ENCODE data around the gene DBNL.

The DBNL gene

GRCh38 chr7:44079331-44080021 is 35.0 kb downstream of the DBNL start:
- no peak for DNase-seq

- DNase-seq, result no peak
Observed at GRCh38 chr7:44080118-44080517, 35.6 kb downstream of the DBNL start.

GRCh38 chr7:44080686-44081265 is 36.3 kb downstream of the DBNL start:
- no peak for DNase-seq

GRCh38 chr7:44081266-44081748 is 36.8 kb downstream of the DBNL start:
- DNase-seq, result peak; percentile 46

- peak; percentile 99 for DNase-seq
Observed at GRCh38 chr7:44082541-44083207, 38.2 kb downstream of the DBNL start.

- DNase-seq, result no peak
Observed at GRCh38 chr7:44083796-44084195, 39.3 kb downstream of the DBNL start.

- DNase-seq, result no peak
Observed at GRCh38 chr7:44084701-44085100, 40.2 kb downstream of the DBNL start.

- DNase-seq, result no peak
Observed at GRCh38 chr7:44085546-44085945, 41.0 kb downstream of the DBNL start.

GRCh38 chr7:44086627-44087026 is 42.1 kb downstream of the DBNL start:
- no peak for DNase-seq

GRCh38 chr7:44087911-44088838 is 43.7 kb downstream of the DBNL start:
- no peak for DNase-seq

- no peak for DNase-seq
Observed at GRCh38 chr7:44093102-44093641, 48.7 kb downstream of the DBNL start.

GRCh38 chr7:44094365-44094764 is 49.9 kb downstream of the DBNL start:
- no peak for DNase-seq

- DNase-seq, result no peak
Observed at GRCh38 chr7:44094883-44095592, 50.5 kb downstream of the DBNL start.

- no peak for DNase-seq
Observed at GRCh38 chr7:44095781-44096180, 51.3 kb downstream of the DBNL start.

GRCh38 chr7:44096326-44096881 is 51.9 kb downstream of the DBNL start:
- DNase-seq, result no peak

- no peak for DNase-seq
Observed at GRCh38 chr7:44097064-44097932, 52.8 kb downstream of the DBNL start.

GRCh38 chr7:44098092-44099068 is 53.9 kb downstream of the DBNL start:
- DNase-seq, result no peak

- DNase-seq, result no peak
Observed at GRCh38 chr7:44099669-44100068, 55.2 kb downstream of the DBNL start.
